Activated CD4-positive, alpha-beta T cell treated with anti-CD3 and anti-CD28 coated beads, Interleukin-2, amount 50 U/mL, for 4 hours (primary cell): Measurements from ENCODE around the gene MIX23.

Experiments
- DNase-seq, 2 experiments: peaks; one replicate each; pipeline ENCODE4 v3.0.0-alpha.2; 2020

MIX23 gene

DNA sequence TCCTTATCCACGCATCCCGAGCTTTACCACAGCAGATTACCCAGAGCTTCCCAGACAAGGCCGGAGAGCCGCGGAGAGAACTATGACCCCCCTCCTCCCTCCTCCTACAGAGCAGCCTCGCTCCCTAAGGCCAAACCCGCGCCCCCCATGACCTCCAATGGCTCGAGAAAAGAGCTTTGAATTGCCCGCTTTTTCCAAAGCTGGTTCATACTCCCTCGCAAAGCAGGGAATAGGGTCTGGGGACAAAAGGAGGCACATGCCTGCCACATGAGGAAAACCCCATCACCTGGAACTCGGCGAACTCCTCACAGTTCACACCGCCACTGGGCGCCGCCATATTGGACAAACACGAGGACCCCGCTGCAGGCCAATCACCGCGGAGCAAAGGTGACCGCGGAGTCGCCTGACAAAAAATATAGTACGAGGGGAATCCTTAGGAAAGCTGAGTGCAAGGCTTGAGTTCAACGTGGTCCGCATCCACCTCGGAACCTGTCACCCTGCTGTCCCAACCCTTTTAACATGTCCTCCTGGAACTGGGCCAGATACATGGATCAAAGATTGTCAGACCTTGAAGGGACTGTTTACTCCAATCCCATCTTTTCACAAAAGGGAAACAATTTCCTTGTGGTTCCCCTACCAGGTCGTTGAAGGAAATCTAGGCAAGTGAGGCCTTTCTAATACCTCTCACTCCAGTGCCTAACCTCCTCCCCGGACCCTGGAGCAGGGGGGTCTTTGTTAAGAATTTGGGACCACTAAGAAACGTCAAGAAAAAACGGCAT lies at the start of gene MIX23:
Gene MIX23 (minus strand): TSS at position 344 of the 779 bp plus-strand sequence. CDS start 7 bp downstream, at position 337.
- DNase-seq: peak; percentile 83 to 84

DNA sequence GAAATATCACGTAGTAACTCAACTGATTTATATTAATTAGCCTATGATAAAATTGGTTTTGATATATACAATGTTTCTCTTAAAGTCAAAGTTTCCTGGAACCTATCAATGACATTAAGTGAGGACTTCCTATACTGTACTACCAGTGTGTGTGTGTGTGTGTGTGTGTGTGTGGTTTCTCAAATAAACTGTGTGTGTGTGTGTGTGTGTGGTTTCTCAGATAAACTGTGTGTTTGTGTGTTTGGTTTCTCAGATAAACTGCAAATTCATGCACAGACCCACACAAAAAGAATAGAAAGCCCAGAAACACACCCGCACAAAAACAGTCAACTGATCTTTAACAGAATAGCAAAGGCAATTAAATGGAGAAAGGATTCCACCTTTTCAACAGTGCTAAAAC lies 47.3 kb upstream of the MIX23 start:
- DNase-seq: no peak

DNA sequence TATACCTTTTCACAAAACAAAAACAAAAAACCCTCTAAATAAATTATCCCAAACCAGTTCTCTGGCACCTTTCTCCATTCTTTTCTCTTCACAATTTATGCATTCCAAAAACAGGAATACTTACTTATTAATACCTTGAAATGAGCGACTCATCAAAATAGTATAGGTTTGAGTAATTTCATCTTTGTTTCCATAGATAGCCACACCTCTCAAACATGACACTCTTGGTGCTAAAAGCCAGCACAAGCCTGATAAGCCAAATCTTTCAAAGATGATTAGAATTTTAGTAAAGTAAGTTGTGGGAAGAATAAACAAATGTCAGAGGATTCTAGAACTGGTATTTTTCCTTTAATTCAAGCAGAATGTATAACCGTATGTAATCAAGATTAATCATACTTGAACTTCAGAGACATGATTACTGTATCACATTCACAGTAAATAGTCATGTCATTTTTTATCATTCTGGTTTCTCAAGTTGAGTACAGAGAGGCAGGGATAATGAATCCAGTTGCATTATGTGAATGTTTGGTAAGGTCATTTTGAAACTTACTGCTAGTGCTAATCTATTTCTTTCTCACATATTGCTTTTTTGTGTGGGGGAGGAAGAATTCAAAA lies 44.9 kb upstream of the MIX23 start:
- no peak for DNase-seq

DNA sequence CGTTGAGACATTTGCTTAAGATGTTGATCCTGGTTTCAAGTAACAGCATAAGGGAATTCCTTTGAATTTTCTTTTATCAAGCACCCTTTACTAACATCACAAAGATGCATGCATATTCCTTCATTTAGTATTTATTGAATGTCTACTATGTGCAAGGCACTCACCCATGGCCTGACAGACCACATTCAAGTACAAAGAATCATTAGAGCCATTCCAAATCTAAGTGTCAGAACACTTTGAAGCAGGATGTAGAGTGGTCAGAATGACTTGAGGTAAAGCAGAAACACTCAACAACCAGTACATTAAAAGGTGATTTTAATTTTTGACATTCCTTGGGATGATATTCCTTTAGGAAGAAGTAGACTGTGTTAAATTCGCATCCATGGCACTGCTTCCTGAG lies 38.8 kb upstream of the MIX23 start:
- DNase-seq: no peak

DNA sequence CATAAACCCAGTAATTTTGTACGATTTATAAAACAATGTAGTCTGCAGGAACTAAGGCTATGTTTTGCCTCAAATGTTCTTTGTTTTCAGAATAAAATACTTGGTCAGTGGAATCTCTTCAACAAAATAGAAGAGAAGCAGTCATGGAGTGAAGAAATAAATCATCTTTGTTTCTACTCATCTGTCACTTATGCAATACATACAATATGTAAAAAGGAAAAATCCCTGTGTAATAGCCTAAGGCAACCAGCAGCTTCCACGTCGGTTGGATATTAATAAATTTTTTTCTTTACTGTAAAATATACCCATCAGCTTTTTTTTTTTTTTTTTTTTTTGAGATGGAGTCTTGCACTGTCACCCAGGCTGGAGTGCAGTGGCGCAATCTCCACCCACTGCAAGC lies 38.1 kb upstream of the MIX23 start:
- DNase-seq: no peak

DNA sequence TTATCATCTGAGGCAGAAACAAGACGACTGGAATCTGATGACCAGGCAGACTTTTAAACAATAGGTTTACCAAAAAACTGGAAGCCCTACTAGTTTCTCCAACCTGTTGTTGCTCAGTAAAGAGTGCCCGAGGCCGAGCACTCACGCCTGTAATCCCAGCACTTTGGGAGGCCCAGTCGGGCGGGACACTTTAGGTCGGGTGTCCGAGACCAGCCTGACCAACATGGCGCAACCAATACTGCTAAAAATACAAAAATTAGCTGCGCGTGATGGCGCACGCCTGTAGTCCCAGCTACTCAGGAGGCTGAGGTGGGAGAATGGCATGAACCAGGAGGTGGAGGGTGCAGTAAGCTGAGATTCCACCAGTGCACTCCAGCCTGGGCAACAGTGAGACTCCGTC lies 33.9 kb upstream of the MIX23 start:
- DNase-seq: peak in 1 of 2 experiments; percentile 2

DNA sequence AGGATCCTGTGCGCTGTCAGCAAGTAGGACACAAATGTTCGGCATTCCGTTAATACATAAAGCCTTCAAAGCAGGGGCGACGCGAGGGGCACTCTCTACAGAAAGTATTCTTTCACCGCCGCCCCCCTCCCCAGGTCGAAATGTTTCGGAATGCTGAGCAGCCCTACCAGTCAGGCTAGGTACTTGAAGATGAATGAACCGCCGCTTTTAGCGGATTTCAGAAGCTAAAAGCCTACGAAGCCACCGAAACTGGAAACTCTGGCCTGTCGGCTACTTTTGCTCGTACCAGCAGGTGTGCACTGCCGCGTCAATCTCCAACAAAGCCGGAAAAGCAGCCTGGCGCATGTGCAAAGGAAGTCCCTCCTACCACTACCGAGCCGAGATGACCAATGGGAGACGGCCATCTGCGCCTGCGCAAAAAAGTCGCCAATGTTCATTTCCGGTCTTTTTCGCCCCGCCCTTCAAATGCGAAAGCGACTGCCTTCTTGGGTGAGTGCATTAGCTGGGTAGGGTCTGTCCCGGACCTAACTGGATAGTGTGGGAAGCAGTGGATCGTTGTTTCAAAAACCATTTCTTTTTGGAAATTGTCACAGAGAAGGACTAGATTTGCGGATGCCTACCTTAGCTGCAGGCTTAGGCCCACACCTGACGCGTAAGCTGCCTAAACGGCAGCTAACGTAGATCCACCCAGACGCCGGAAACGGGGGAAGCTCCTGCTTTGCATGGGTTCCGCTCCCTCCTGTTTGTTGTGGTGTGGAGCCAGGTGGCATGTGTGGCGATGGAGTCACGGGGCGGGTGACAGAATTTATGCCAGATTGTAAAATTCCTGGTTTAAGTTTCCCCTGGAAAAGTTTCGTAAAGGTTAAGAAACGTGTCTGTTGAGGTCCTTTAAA lies 33.0 kb upstream of the MIX23 start, which contains the start of gene WDR5B:
Gene WDR5B (minus strand): TSS at position 301 of the 893 bp plus-strand sequence. CDS start 534 bp downstream, outside the sequence.
- peak; percentile 97 to 98 for DNase-seq

DNA sequence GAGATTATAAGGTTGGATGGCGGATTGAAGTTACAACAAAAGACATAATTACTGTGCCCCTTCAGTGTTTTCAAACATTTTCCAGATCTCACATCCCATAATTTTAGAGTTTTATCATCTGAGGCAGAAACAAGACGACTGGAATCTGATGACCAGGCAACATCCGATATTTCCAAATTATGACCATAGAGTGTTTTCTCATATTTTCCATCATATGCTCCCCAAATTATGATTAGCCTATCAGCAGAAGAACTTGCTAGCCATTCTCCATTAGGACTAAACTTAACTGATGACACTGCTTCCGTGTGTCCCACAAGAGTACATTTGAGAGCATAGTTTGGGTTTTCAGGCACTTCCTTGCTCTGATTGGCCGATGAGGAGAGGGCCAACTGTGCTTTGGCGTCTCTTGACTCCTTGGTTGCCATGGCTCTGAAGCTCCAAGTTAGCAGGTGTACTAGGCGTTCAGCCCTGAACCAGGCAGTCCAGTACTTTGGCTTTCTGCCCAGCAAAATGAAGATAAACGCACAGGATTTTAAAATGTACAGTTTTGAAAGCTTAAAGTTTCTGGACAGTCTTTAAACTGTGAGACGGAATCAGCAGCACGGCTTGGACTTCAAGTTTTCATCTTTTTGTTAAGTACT lies 32.2 kb upstream of the MIX23 start:
- DNase-seq: peak; percentile 20 to 24

DNA sequence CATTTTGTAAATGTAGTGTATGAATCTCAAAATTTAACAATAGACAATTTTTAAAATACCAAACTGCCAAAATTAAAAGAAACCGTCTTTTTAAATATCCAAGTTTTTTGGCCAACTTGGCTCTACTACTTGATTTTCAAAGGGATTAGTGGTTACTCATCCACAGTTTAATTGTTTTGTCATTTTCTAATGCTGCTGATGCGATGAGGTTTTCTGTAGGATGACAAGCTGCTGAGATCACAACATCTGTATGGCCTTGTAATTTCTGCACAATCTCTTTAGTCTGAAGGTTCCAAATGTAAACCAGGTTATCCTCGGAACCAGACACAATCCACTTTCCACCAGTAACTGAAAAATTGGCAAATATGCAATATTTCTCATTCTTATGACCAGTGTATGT lies 31.4 kb upstream of the MIX23 start:
- DNase-seq: no peak

DNA sequence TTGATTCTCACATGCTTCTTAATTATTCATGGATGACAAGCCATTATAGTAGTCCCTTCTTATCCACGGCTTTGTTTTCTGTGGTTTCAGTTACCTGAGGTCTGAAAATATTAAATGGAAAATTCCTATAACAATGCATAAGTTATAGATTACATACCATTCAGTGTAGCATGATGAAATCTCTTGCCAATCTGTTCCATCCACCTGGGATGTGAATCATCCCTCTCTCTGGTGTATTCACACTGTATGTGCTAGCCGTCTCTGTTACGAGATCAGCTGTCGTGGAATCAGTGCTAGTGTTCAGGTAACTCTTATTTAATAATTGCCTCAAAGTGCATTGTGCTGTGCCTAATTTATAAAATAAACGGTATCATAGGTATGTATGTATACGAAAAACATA lies 27.6 kb upstream of the MIX23 start:
- DNase-seq: no peak

DNA sequence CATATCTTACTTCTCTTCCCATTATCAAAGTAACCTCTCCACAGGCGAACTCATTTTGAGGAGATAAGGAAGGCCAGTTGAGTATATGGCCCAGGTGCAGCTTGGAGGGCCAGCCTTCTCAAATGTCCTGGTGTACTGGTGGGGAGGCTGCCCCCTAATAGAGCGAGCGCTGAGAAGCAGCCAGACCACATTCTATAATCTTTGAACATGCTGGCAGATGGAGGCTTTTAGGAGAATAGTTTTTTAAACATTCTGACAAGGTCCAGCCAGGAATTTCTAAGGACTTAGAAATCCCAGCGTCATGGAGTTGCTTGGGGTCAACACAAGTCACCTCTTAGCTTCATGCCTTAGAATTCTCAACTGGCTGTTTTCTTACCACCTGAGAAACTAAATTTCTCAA lies 27.1 kb upstream of the MIX23 start:
- no peak for DNase-seq

DNA sequence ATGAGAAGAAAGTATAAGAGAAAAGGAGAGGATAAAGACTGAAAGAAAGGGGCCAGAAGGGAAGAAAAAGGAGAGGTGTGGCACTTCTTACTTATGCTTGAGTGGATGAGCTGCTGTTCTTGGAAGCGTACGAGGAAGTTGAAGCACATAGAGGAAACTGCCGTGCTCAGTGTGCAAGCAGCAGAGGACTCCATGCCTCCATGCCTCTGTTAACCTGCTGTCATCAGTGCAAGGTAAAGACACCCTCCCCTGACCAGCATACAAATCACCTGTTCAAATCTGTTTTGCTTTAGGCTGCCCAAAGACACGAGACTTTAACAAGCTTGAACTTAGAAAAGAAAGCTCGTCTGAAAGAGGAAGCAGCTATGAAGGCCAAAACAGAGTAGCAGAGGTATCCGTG lies 26.4 kb upstream of the MIX23 start:
- DNase-seq: no peak

DNA sequence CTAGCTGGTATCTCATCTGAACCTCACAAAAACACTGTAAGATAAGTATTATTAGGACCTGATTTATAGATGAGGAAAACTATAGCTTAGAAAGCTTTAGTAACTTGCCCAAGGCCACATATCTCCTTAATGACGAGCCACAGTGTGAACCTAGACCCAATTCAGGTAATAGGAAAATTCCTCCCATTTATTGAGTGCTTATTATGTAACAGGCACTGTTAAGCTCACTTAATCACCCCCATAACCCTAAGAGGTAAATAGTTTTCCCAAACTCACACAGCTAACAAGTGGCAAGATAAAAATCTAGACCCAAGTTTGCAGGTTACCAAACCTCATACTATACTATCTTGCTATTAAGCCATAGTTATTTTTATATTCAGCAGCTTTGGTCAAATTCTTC lies 24.9 kb upstream of the MIX23 start:
- no peak for DNase-seq

DNA sequence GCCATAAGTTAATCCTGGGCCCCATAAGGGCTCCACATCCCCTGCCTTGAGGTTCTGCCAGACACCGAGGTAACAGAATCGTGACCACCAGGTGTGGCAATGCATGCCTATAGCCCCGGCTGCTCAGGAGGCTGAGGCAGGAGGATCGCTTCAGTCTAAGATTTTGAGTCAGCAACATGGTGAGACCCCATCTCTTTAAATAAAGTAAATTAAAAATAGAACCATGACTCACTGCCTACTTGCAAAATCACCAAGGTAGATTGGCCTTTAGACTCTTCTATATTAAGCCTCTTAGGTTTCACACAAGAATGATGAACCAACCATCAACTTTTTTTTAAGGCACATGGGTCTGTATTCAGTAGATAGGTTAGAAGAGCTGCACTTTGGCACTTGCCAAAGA lies 23.2 kb upstream of the MIX23 start:
- DNase-seq: no peak

DNA sequence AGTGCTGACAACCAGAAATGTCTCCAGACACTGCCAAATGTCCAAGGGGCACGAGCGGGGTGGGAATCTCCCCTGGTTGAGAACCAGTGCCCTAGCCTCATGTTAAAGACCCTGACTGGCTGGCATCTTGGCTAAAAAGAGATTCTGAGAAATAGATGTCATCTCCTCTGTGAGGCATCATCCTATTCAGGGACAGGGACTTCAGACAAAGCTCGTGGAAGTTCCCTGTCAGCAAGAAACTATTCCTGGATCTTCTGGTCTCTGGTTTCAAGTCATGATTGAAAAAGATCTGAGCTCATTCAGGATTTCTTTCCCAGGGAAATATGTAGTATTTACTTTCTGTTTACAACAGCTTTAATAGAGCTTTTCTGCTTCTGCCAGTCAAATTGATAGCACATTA lies 22.0 kb upstream of the MIX23 start:
- no peak for DNase-seq

DNA sequence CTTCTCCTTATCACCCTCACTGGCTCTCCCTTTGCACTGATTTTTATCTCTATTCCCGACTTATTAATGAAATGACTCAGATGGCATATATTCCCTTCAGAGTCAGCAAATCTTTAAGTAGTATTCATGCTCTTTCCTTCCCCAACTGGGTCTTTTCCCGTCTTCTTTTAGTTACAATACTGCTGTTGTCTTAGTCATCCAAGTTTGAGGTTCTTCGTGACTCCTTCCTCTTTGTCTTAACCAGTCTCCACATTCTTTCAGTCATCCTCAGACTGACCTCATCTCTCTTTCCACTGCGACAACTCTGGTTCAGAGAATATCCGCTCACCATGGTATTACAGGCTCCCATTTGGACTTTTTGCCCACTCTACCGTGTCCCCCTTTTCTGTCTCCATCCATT lies 20.5 kb upstream of the MIX23 start:
- no peak for DNase-seq

DNA sequence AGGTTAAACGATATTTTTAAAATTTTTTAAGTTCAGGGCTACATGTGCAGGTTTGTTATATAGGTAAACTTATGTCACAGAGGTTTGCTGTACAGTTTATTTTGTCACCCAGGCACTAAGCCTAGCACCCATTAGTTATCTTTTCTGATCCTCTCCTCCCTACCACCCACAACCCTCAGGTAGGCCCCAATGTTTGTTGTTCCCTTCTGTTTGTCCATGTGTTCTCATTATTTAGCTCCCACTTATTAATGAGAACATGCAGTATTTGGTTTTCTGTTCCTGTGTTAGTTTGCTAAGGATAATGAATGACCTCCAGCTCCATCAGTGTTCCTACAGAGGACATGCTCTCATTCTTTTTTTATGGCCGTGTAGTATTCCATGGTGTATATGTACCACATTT lies 15.9 kb upstream of the MIX23 start:
- no peak for DNase-seq

DNA sequence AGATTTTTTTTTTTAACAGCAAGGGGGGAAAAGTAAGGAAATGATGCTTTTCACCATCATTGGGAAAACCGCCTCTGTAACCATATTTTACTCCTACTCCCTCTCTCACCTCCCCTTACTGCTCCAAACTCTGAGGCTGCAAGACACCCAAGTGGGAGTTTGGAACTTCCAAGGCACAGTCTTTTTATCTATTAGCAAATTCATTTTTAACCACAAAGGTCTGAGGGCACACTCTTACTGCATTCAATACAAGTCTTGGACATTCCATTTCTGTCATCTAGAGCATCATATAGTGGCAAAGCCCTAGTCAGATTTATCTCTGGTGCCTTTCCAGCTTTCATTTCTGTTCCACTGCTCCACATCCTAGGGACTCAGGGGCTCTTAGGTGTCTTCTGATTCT lies 14.2 kb upstream of the MIX23 start:
- no peak for DNase-seq

DNA sequence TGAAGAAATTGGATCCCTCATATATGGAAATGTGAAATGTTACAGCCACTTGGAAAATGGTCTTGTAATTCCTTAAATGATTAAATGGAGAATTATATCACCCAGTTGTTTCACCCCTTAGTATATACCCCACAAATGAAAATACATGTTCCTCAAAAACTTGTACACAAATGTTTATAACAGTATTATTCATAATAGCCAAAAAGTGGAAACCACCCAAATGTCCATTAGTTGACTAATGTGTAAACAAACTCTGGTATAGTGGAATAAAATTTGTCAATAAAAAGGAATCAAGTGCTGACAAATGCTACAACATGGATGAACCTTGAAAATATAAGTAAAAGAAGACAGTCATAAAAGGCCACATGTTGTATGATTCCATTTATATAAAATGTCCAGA lies 13.5 kb upstream of the MIX23 start:
- no peak for DNase-seq

DNA sequence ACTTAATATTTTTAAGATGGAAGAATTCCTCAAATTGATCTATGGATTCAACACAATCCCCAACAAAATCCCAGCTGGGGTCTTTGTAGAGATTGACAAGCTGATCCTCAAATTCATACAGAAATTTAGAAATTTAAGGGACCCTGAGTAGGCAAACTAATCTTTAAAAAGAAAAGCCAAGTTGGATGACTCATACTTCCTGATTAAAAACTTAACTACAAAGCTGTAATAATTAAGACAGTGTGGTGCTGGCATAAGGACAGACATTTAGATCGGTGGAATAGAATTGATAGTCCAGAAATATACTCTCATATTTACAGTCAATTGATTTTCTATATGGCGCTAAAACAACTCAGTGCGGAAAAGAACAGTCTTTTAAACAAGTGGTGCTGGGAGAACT lies 12.6 kb upstream of the MIX23 start:
- no peak for DNase-seq

DNA sequence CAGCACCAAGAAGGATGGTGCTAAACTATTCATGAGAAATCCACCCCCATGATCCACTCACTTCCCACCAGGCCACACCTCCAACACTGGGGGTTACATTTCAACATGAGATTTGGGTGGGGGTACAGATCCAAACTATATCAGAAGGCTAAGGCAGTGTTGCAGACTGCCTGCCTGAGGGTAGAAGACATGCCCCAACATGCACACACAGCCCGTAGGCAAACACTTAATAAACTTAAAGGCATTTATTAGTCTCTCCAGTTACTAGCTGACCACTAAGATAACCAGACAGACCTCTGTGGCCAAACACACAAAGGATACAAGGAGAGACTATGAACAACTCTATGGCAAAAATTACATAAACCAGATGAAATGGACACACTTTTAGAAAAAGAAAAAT lies 11.1 kb upstream of the MIX23 start:
- DNase-seq: no peak

DNA sequence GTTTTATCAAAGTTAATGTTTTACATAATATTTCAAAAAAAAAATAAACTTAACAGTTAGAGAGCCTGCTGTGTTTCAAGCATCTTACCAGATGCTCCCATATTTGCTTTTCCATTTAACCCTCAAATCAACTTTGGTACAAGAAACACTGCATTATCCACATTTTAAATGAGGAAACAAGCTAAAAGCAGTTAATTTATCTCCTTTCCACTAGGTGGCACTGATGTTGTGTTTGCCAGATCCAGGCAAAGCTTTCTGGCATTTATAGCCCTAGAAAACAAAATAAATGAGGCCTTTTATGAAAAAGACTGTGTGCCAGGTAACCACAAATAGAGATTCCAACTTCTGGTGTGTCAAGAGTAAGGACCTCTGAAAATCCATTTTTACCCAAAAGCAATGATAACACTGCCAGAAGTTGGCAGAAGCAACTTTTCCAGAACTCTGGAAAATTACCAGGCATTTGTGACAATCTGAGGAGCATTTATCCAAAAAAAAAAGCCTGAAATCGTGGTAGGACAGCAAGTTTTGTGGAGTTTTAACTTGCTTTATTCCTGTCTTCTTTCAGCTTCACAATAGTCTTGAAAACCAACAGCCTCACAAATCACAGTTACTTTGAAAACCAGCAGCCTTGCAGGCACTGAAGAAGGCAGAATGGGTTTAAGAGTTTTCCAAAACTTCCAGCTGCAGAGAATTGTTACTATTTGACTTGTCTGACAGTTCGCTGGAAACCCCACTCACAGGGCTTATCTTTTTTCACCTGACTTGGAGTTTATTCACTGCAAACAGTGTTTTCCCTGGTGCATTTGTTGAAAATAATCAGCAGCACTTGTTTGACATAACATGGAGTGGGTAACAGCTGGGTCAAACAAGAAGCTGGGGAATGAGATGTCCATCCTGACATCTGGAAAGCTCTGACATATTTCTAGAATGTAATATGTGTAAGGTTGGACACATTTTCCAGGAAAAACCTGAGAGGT lies 10.1 kb upstream of the MIX23 start:
- no peak for DNase-seq
